HCT116 (cell line): ENCODE results near the gene IFT22. TPM values are rescaled to one million over a fixed set of nuclear protein-coding genes. Genes with fewer than 3 reads are reported as not detected.

ENCODE experiments used
- ATAC-seq: fragments of 200-7000 bp; cut with Tn5 transposase; 2 replicates; pipeline ENCODE4 v1.9.1; 2020; ENCODE audit warnings: mild to moderate bottlenecking, moderate library complexity
- BruUV-seq: library from RNA; stranded (reverse); fragments of 400-500 nt; replicated peaks from 2 replicates; lab custom pipeline; 2021; lab: Mats Ljungman, UMichigan
- CTCF ChIA-PET: fragments of 300-600 bp; sonication (Branson Sonifier 250); formaldehyde crosslinking; loops from one replicate; lab custom pipeline; 2021; ENCODE audit warnings: antibody characterized with exemption; lab: Charles Lee
- POLR2A ChIA-PET: fragments of 300-600, 350-600 bp; sonication (Branson Sonifier 250); formaldehyde crosslinking; loops from one replicate; lab custom pipeline; 2021; ENCODE audit warnings: antibody characterized with exemption; lab: Charles Lee
- RAD21 ChIA-PET, 2 experiments: fragments of 300-600 bp; sonication (Branson Sonifier 250); formaldehyde crosslinking; loops; one replicate each; lab custom pipeline; 2023; ENCODE audit warnings: low total read pairs in 2 of 2; ENCODE audit not compliant: uncharacterized antibody in 2 of 2, unreplicated experiment in 2 of 2, low non-redundant PET in 1 of 2; lab: Charles Lee
- DNase-seq: peaks from one replicate; pipeline ENCODE4 v3.0.0-alpha.2; 2010; ENCODE audit warnings: low read depth, low spot score
- H2AFZ ChIP-seq: fragments of 200-600 bp; shearing (Covaris generic), sonication (generic); 2 replicates; pipeline ENCODE4 v1.6.1; 2017; ENCODE audit warnings: low read depth, mixed run types, mixed read lengths, antibody characterized with exemption, low read length; ENCODE audit not compliant: poor library complexity, severe bottlenecking
- H3K27ac ChIP-seq: 2 replicates; pipeline ENCODE4 v1.5.1; 2012; ENCODE audit warnings: low read depth, low read length
- H3K27me3 ChIP-seq: fragments of 200-600 bp; sonication (generic); 2 replicates; pipeline ENCODE4 v1.6.1; 2016; ENCODE audit warnings: mixed run types, low read length, mixed read lengths; ENCODE audit not compliant: insufficient read depth
- H3K36me3 ChIP-seq, 2 experiments: fragments of 200-500 bp in 1 of 2; fragments of 200-600 bp in 1 of 2; sonication (Bioruptor generic) in 1 of 2; sonication (generic) in 1 of 2; 2 replicates each; pipeline versions ENCODE4 v1.5.1 to v1.6.1; 2014 to 2016; ENCODE audit warnings: low read length in 2 of 2, inconsistent platforms in 1 of 2, mixed read lengths in 1 of 2, mixed run types in 1 of 2; ENCODE audit not compliant: insufficient read depth in 2 of 2, control insufficient read depth in 1 of 2
- H3K4me1 ChIP-seq, 2 experiments: fragments of 200-600 bp in 1 of 2; sonication (generic) in 1 of 2; 2 replicates each; pipeline versions ENCODE4 v1.5.1 to v1.6.1; 2012 to 2017; ENCODE audit warnings: low read length in 2 of 2, inconsistent platforms in 1 of 2, mild to moderate bottlenecking in 1 of 2, mixed read lengths in 1 of 2, mixed run types in 1 of 2, moderate library complexity in 1 of 2; ENCODE audit not compliant: insufficient read depth in 2 of 2, control insufficient read depth in 1 of 2
- H3K4me2 ChIP-seq: fragments of 200-600 bp; sonication (generic); 2 replicates; pipeline ENCODE4 v1.6.1; 2017; ENCODE audit warnings: mixed run types, low read length, mixed read lengths
- H3K4me3 ChIP-seq, 2 experiments: fragments of 200-600 bp in 1 of 2; sonication (generic) in 1 of 2; replicated peaks in 1 of 2; 2 replicates each; pipeline ENCODE4 v1.5.1; 2011 to 2016; ENCODE audit warnings: low read length in 2 of 2, control low read depth in 1 of 2, low read depth in 1 of 2, mild to moderate bottlenecking in 1 of 2, mixed read lengths in 1 of 2, mixed run types in 1 of 2
- H3K79me2 ChIP-seq: fragments of 200-600 bp; sonication (generic); 2 replicates; pipeline ENCODE4 v1.6.1; 2017; ENCODE audit warnings: mild to moderate bottlenecking, mixed run types, low read length, moderate library complexity, mixed read lengths; ENCODE audit not compliant: insufficient read depth
- H3K9ac ChIP-seq: fragments of 200-600 bp; sonication (generic); 2 replicates; pipeline ENCODE4 v1.6.1; 2016; ENCODE audit warnings: low read length, mixed read lengths
- H3K9me2 ChIP-seq: fragments of 200-600 bp; sonication (generic), shearing (Covaris generic); 2 replicates; pipeline ENCODE4 v1.6.1; 2017; ENCODE audit warnings: mixed run types, mild to moderate bottlenecking, moderate library complexity; ENCODE audit not compliant: insufficient read depth
- H3K9me3 ChIP-seq, 2 experiments: fragments of 200-500 bp in 1 of 2; fragments of 200-600 bp in 1 of 2; sonication (Bioruptor generic) in 1 of 2; sonication (generic) in 1 of 2; 2 replicates each; pipeline ENCODE4 v1.6.1; 2014 to 2017; ENCODE audit warnings: low read length in 2 of 2, mixed read lengths in 2 of 2, inconsistent platforms in 1 of 2, low read depth in 1 of 2, mild to moderate bottlenecking in 1 of 2, mixed run types in 1 of 2, moderate library complexity in 1 of 2; ENCODE audit not compliant: control insufficient read depth in 1 of 2, insufficient read depth in 1 of 2
- H4K20me1 ChIP-seq: fragments of 200-600 bp; sonication (generic), shearing (Covaris generic); 2 replicates; pipeline ENCODE4 v1.6.1; 2017; ENCODE audit warnings: mixed run types, mild to moderate bottlenecking, moderate library complexity; ENCODE audit not compliant: insufficient read depth
- CBX3 ChIP-seq: IDR thresholded peaks from 2 replicates; pipeline ENCODE4 v1.6.1; 2012; ENCODE audit warnings: low read depth
- CEBPB ChIP-seq: IDR thresholded peaks from 2 replicates; pipeline ENCODE4 v1.6.1; 2012; ENCODE audit warnings: low read depth
- EGR1 ChIP-seq: IDR thresholded peaks from 2 replicates; pipeline ENCODE4 v1.6.1; 2012; ENCODE audit warnings: low read depth
- JUND ChIP-seq: IDR thresholded peaks from 2 replicates; pipeline ENCODE4 v1.6.1; 2012
- POLR2A ChIP-seq: IDR thresholded peaks from 2 replicates; pipeline ENCODE4 v1.7.0; 2011; ENCODE audit warnings: borderline replicate concordance; ENCODE audit not compliant: insufficient read depth, insufficient read length; ENCODE audit errors: extremely low read depth
- POLR2AphosphoS5 ChIP-seq: IDR thresholded peaks from 2 replicates; pipeline ENCODE4 v1.6.1; 2011; ENCODE audit warnings: mild to moderate bottlenecking, low read depth, low read length, moderate library complexity
- SIN3A ChIP-seq: IDR thresholded peaks from 2 replicates; pipeline ENCODE4 v1.6.1; 2012; ENCODE audit warnings: low read depth
- SP1 ChIP-seq: IDR thresholded peaks from 2 replicates; pipeline ENCODE4 v1.6.1; 2012; ENCODE audit warnings: low read depth
- YY1 ChIP-seq: IDR thresholded peaks from 2 replicates; pipeline ENCODE4 v1.6.1; 2011; ENCODE audit warnings: low read length, low read depth, moderate library complexity, mild to moderate bottlenecking; ENCODE audit not compliant: insufficient replicate concordance; ENCODE audit errors: extremely low read depth
- ZFX ChIP-seq: fragments of 450-650 bp; IDR thresholded peaks from 2 replicates; pipeline ENCODE4 v1.6.1; 2017
- ZNF274 ChIP-seq: fragments of 200-500 bp; sonication (Bioruptor generic); IDR thresholded peaks from 2 replicates; pipeline ENCODE4 v1.6.1; 2014; ENCODE audit warnings: mild to moderate bottlenecking, low read depth, low read length, inconsistent platforms
- intact Hi-C: fragments of 100-400 bp; cut with micrococcal nuclease; formaldehyde crosslinking; loops from 2 replicates; pipeline ENCODE4 v1.10.0; 2022
- total RNA-seq: library from RNA; stranded (reverse); gene quantifications from one replicate; pipeline ENCODE4 v1.2.1, GENCODE V29; 2021; ENCODE audit not compliant: unreplicated experiment
- TF ChIP-seq, protein P1 (sequence below): IDR thresholded peaks from 2 replicates; pipeline ENCODE4 v1.6.1; 2012; ENCODE audit warnings: low read depth
- TF ChIP-seq, protein P2 (sequence below): IDR thresholded peaks from 2 replicates; pipeline ENCODE4 v1.6.1; 2011; ENCODE audit warnings: mild to moderate bottlenecking, low read length, moderate library complexity; ENCODE audit not compliant: insufficient replicate concordance; ENCODE audit errors: extremely low read depth
- TF ChIP-seq, protein P3 (sequence below), 3 experiments: fragments of 200-600 bp in 1 of 3; sonication (generic) in 1 of 3; IDR thresholded peaks in 2 of 3; conservative IDR thresholded peaks in 1 of 3; 2 replicates each; pipeline ENCODE4 v1.5.1; 2012 to 2017; ENCODE audit warnings: low read depth in 2 of 3, low read length in 2 of 3, antibody characterized with exemption in 1 of 3, borderline replicate concordance in 1 of 3, control low read depth in 1 of 3, mild to moderate bottlenecking in 1 of 3, mixed read lengths in 1 of 3, mixed run types in 1 of 3, moderate library complexity in 1 of 3; ENCODE audit not compliant: insufficient read depth in 1 of 3

IFT22 gene
- total RNA-seq, 1 experiment from 2014 or later, result 27.2 TPM

DNA sequence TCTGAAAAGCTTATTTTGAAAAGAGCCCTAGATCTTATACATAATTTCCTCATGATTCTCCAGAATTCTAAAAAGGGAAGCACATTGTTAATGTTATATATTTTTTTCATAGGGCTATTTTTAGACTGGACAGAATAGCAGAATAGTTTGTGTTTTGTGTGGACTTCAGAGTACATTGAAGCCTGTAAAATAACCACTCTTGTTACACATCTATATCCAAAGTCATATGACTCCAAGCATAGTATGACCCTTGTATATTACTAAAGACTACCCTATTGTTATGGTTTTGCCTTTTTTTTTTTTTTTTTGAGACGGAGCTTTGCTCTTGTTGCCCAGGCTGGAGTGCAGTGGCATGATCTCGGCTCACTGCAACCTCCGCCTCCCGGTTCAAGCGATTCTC is 50.6 kb downstream of the IFT22 start (continued):
- TF ChIP-seq, protein P1, sequence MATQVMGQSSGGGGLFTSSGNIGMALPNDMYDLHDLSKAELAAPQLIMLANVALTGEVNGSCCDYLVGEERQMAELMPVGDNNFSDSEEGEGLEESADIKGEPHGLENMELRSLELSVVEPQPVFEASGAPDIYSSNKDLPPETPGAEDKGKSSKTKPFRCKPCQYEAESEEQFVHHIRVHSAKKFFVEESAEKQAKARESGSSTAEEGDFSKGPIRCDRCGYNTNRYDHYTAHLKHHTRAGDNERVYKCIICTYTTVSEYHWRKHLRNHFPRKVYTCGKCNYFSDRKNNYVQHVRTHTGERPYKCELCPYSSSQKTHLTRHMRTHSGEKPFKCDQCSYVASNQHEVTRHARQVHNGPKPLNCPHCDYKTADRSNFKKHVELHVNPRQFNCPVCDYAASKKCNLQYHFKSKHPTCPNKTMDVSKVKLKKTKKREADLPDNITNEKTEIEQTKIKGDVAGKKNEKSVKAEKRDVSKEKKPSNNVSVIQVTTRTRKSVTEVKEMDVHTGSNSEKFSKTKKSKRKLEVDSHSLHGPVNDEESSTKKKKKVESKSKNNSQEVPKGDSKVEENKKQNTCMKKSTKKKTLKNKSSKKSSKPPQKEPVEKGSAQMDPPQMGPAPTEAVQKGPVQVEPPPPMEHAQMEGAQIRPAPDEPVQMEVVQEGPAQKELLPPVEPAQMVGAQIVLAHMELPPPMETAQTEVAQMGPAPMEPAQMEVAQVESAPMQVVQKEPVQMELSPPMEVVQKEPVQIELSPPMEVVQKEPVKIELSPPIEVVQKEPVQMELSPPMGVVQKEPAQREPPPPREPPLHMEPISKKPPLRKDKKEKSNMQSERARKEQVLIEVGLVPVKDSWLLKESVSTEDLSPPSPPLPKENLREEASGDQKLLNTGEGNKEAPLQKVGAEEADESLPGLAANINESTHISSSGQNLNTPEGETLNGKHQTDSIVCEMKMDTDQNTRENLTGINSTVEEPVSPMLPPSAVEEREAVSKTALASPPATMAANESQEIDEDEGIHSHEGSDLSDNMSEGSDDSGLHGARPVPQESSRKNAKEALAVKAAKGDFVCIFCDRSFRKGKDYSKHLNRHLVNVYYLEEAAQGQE, result no peak
- TF ChIP-seq YY1, result no peak
- TF ChIP-seq SIN3A, result no peak
- no peak for TF ChIP-seq ZFX
- no peak for TF ChIP-seq JUND
- TF ChIP-seq ZNF274, result no peak
- TF ChIP-seq, protein P2, sequence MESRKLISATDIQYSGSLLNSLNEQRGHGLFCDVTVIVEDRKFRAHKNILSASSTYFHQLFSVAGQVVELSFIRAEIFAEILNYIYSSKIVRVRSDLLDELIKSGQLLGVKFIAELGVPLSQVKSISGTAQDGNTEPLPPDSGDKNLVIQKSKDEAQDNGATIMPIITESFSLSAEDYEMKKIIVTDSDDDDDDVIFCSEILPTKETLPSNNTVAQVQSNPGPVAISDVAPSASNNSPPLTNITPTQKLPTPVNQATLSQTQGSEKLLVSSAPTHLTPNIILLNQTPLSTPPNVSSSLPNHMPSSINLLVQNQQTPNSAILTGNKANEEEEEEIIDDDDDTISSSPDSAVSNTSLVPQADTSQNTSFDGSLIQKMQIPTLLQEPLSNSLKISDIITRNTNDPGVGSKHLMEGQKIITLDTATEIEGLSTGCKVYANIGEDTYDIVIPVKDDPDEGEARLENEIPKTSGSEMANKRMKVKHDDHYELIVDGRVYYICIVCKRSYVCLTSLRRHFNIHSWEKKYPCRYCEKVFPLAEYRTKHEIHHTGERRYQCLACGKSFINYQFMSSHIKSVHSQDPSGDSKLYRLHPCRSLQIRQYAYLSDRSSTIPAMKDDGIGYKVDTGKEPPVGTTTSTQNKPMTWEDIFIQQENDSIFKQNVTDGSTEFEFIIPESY, result no peak

DNA sequence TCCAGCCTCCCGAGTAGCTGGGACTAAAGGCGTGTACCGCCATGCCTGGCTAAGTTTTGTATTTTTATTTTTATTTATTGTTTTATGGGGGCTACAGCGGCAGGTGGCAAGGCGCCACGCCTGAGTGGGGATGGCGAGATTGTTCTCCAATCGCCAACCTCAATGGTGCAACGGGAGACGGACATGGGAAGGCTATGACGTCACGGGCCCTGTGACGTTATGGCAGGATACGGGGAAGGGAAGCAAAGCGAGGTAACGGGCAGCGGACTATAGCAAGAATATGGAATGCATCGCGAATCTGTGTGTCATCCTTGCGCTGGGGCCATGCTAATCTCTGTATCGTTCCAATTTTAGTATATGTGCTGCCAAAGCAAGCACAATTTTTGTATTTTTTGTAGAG is 51.9 kb downstream of the IFT22 start:
- H3K9me3 ChIP-seq, result no peaks in the 10 kb centered on the region
- H3K27ac ChIP-seq, result no peak overlapping the region
- DNase-seq, result no peak
- BruUV-seq, result no TSS peak
- no peak overlapping the region for H2AFZ ChIP-seq
- RAD21 ChIA-PET, result no interaction called here
- no peaks in the 10 kb centered on the region for H3K27me3 ChIP-seq
- no peak overlapping the region for H3K4me3 ChIP-seq
- POLR2A ChIA-PET, result no interaction called here
- CTCF ChIA-PET, result no interaction called here
- intact Hi-C loops, result no loop called here
- H3K79me2 ChIP-seq, result no peaks in the 10 kb centered on the region
- no peak overlapping the region for H3K9ac ChIP-seq
- no peaks in the 10 kb centered on the region for H3K4me1 ChIP-seq
- H4K20me1 ChIP-seq, result no peaks in the 10 kb centered on the region
- H3K4me2 ChIP-seq, result no peak overlapping the region
- H3K36me3 ChIP-seq, result no peaks in the 10 kb centered on the region
- no peaks in the 10 kb centered on the region for H3K9me2 ChIP-seq
- no peak for ATAC-seq
- TF ChIP-seq EGR1 (no peak), CBX3 (no peak), POLR2A (no peak), SIN3A (no peak), SP1 (no peak), POLR2AphosphoS5 (no peak), CEBPB (no peak)
- TF ChIP-seq, protein P3, sequence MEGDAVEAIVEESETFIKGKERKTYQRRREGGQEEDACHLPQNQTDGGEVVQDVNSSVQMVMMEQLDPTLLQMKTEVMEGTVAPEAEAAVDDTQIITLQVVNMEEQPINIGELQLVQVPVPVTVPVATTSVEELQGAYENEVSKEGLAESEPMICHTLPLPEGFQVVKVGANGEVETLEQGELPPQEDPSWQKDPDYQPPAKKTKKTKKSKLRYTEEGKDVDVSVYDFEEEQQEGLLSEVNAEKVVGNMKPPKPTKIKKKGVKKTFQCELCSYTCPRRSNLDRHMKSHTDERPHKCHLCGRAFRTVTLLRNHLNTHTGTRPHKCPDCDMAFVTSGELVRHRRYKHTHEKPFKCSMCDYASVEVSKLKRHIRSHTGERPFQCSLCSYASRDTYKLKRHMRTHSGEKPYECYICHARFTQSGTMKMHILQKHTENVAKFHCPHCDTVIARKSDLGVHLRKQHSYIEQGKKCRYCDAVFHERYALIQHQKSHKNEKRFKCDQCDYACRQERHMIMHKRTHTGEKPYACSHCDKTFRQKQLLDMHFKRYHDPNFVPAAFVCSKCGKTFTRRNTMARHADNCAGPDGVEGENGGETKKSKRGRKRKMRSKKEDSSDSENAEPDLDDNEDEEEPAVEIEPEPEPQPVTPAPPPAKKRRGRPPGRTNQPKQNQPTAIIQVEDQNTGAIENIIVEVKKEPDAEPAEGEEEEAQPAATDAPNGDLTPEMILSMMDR (IDR thresholded peaks at IDR 0.05 in 2 of 3, conservative IDR thresholded peaks at IDR 0.05 in 1 of 3; ENCODE audit: borderline replicate concordance in 1 of 3, insufficient read depth in 1 of 3, low read depth in 2 of 3, low read length in 2 of 3), result no peak
- TF ChIP-seq, all 23 proteins: peak for 0
